ENCODE measurements around the gene NKIRAS2. TPM values are rescaled to one million over a fixed set of nuclear protein-coding genes. Genes with fewer than 3 reads are reported as not detected.

Gene NKIRAS2
- total RNA-seq, 2 donors from 2014 or later = 48.0 to 51.2 TPM

GRCh38 chr17:42061646-42062487 is 42.0 kb downstream of the NKIRAS2 start:
- H3K27me3 Mint-ChIP-seq (ENCODE audit: insufficient read depth) = peaks cover 5% of the 10 kb centered on the region
- Histone ChIP-seq H3K9me3 (ENCODE audit: control insufficient read depth, low read length) (no peaks in the 10 kb centered on the region), H3K27ac (ENCODE audit: low read depth, low read length) (no peak overlapping the region), H3K36me3 (ENCODE audit: control insufficient read depth, insufficient read depth, low read length) (no peaks in the 10 kb centered on the region), H3K9ac (ENCODE audit: extremely low read depth, low read length, poor library complexity, severe bottlenecking) (no peak overlapping the region), H3K4me3 (ENCODE audit: low read length) (no peak overlapping the region), H3K27me3 (ENCODE audit: control insufficient read depth, insufficient read depth, low read length, poor library complexity, severe bottlenecking) (no peaks in the 10 kb centered on the region), H3K4me1 (ENCODE audit: control insufficient read depth, insufficient read depth, low read length) (peaks cover 3% of the 10 kb centered on the region)
- H3K4me3 Mint-ChIP-seq = no peak overlapping the region
- DNase-seq = peak; percentile 72
- H3K27ac Mint-ChIP-seq = no peak overlapping the region
- no peaks in the 10 kb centered on the region for H3K9me3 Mint-ChIP-seq
- WGBS, 2 experiments (ENCODE audit: insufficient coverage in 1 of 2, insufficient read length in 1 of 2) = 72 to 83% methylated on average over 2 to 5 of the region's 5 CpGs
- TF ChIP-seq CTCF (conservative IDR thresholded peaks at IDR 0.05) = no peak
- peaks cover 14% of the 10 kb centered on the region for H3K4me1 Mint-ChIP-seq
- no peaks in the 10 kb centered on the region for H3K36me3 Mint-ChIP-seq (ENCODE audit: low read depth)

- H3K27ac ChIP-seq (ENCODE audit: low read depth, low read length) = no peak overlapping the region
- H3K9me3 Mint-ChIP-seq = no peaks in the 10 kb centered on the region
- no peaks in the 10 kb centered on the region for H3K9me3 ChIP-seq (ENCODE audit: control insufficient read depth, low read length)
- WGBS, 2 experiments (ENCODE audit: insufficient coverage in 1 of 2, insufficient read length in 1 of 2) = 81 to 93% methylated on average over 7 to 14 of the region's 14 CpGs
- peaks cover 17% of the 10 kb centered on the region for H3K4me1 Mint-ChIP-seq
- no peak overlapping the region for H3K4me3 ChIP-seq (ENCODE audit: low read length)
- H3K4me1 ChIP-seq (ENCODE audit: control insufficient read depth, insufficient read depth, low read length) = peaks cover 3% of the 10 kb centered on the region
- H3K27me3 Mint-ChIP-seq (ENCODE audit: insufficient read depth) = peaks cover 5% of the 10 kb centered on the region
- no peaks in the 10 kb centered on the region for H3K27me3 ChIP-seq (ENCODE audit: control insufficient read depth, insufficient read depth, low read length, poor library complexity, severe bottlenecking)
- no peaks in the 10 kb centered on the region for H3K36me3 Mint-ChIP-seq (ENCODE audit: low read depth)
- no peaks in the 10 kb centered on the region for H3K36me3 ChIP-seq (ENCODE audit: control insufficient read depth, insufficient read depth, low read length)
- no peak for DNase-seq
- H3K27ac Mint-ChIP-seq = no peak overlapping the region
- no peak overlapping the region for H3K9ac ChIP-seq (ENCODE audit: extremely low read depth, low read length, poor library complexity, severe bottlenecking)
- TF ChIP-seq CTCF (conservative IDR thresholded peaks at IDR 0.05) = no peak
- H3K4me3 Mint-ChIP-seq = no peak overlapping the region
These were observed 42.8 kb downstream of the NKIRAS2 start for GRCh38 chr17:42062681-42063080.

GRCh38 chr17:42065201-42065600 is 45.3 kb downstream of the NKIRAS2 start:
- H3K36me3 Mint-ChIP-seq (ENCODE audit: low read depth) = no peaks in the 10 kb centered on the region

More at GRCh38 chr17:42065201-42065600, 45.3 kb downstream of the NKIRAS2 start:
- no peaks in the 10 kb centered on the region for H3K36me3 ChIP-seq (ENCODE audit: control insufficient read depth, insufficient read depth, low read length)
- Mint-ChIP-seq H3K27me3 (ENCODE audit: insufficient read depth) (peaks cover 5% of the 10 kb centered on the region), H3K4me1 (peaks cover 18% of the 10 kb centered on the region), H3K27ac (peak overlapping the region; percentile 44), H3K9me3 (no peaks in the 10 kb centered on the region), H3K4me3 (no peak overlapping the region)
- no peak overlapping the region for H3K4me3 ChIP-seq (ENCODE audit: low read length)
- no peak overlapping the region for H3K27ac ChIP-seq (ENCODE audit: low read depth, low read length)
- H3K9me3 ChIP-seq (ENCODE audit: control insufficient read depth, low read length) = no peaks in the 10 kb centered on the region
- TF ChIP-seq CTCF (conservative IDR thresholded peaks at IDR 0.05) = no peak
- H3K9ac ChIP-seq (ENCODE audit: extremely low read depth, low read length, poor library complexity, severe bottlenecking) = no peak overlapping the region
- DNase-seq = no peak
- 75 to 95% methylated on average over 2 of the region's 2 CpGs for WGBS, 2 experiments (ENCODE audit: insufficient coverage in 1 of 2, insufficient read length in 1 of 2)
- no peaks in the 10 kb centered on the region for H3K27me3 ChIP-seq (ENCODE audit: control insufficient read depth, insufficient read depth, low read length, poor library complexity, severe bottlenecking)
- H3K4me1 ChIP-seq (ENCODE audit: control insufficient read depth, insufficient read depth, low read length) = peaks cover 3% of the 10 kb centered on the region

Data from endodermal cell (in vitro differentiated cells).